ENCODE data around the gene PPP2R3A. TPM values are rescaled to one million over a fixed set of nuclear protein-coding genes. Genes with fewer than 3 reads are reported as not detected.
"Not testable (repeated sequence)": the region's sequence is repeated elsewhere in the genome, so short reads cannot be mapped to it uniquely, and the experiment has no call there.

Gene PPP2R3A
- total and polyA plus RNA-seq, 2 of the 13 experiments (the other 11 are each of a cell fraction or from before 2014, with no cell fraction given) = 0.07 to 0.12 TPM

- BruUV-seq (replicated peaks); DNase-seq (ENCODE audit: low spot score); H4K20me1 ChIP-seq (ENCODE audit: insufficient read depth, low read length); H3K27ac ChIP-seq (ENCODE audit: extremely low read length, insufficient read depth, low read length); in situ Hi-C loops (cut with HindIII; ENCODE audit: extremely low pct_ligation_motif_present, low pct_unique_long_range_greater_than_20kb); CTCF ChIA-PET (ENCODE audit: low intra/inter-chr PET ratio, low total read pairs); H3K36me3 ChIP-seq (replicated peaks in 1 of 2; ENCODE audit: control insufficient read depth in 1 of 2, insufficient read depth in 2 of 2, low read length in 2 of 2); H3K9ac ChIP-seq (ENCODE audit: insufficient read depth, low read depth, low read length); H3K9me3 ChIP-seq (ENCODE audit: low read length); H3K27me3 ChIP-seq (ENCODE audit: control insufficient read depth in 1 of 2, insufficient read depth in 2 of 2, low read length in 2 of 2); H3K4me3 ChIP-seq (replicated peaks in 1 of 3; ENCODE audit: insufficient read depth in 1 of 3, low read depth in 2 of 3, low read length in 3 of 3); intact Hi-C loops (cut with micrococcal nuclease; ENCODE audit: unreplicated experiment); ATAC-seq; FAIRE-seq; H3K4me2 ChIP-seq (ENCODE audit: low read depth, low read length); H3K4me1 ChIP-seq (ENCODE audit: insufficient read depth, low read length); POLR2A ChIA-PET; H2AFZ ChIP-seq (ENCODE audit: low read length); H3K79me2 ChIP-seq (ENCODE audit: insufficient read depth, low read length): not testable (repeated sequence)
- peak in 1 of 2 experiments; percentile 60; a peak in 2 of 4 replicates for TF ChIP-seq MAFK (conservative IDR thresholded peaks at IDR 0.05 in 1 of 2, IDR thresholded peaks at IDR 0.05 in 1 of 2; ENCODE audit: low read length in 2 of 2)
- 95% methylated on average over 1 of the region's 1 CpG for WGBS (ENCODE audit: low lambda C conversion rate)
Measured at GRCh38 chr3:136119332-136119731, 153.8 kb downstream of the PPP2R3A start.

DNA sequence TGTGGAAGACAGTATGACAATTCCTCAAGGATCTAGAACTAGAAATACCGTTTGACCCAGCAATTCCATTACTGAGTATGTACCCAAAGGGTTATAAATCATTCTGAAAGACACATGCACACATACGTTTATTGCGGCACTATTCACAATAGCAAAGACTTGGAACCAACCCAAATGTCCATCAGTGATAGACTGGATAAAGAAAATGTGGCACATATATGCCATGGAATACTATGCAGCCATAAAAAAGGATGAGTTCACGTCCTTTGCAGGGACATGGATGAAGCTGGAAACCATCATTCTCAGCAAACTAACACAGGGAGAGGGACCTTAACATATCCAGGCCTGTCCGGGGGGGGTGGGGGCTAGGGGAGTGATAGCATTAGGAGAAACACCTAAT is 154.3 kb downstream of the PPP2R3A start:
- H2AFZ ChIP-seq (ENCODE audit: low read length); BruUV-seq (replicated peaks); H3K36me3 ChIP-seq (replicated peaks in 1 of 2; ENCODE audit: control insufficient read depth in 1 of 2, insufficient read depth in 2 of 2, low read length in 2 of 2); H3K4me3 ChIP-seq (replicated peaks in 1 of 3; ENCODE audit: insufficient read depth in 1 of 3, low read depth in 2 of 3, low read length in 3 of 3); ATAC-seq; H3K27me3 ChIP-seq (ENCODE audit: control insufficient read depth in 1 of 2, insufficient read depth in 2 of 2, low read length in 2 of 2); DNase-seq (ENCODE audit: low spot score); H3K9ac ChIP-seq (ENCODE audit: insufficient read depth, low read depth, low read length); POLR2A ChIA-PET; FAIRE-seq; CTCF ChIA-PET (ENCODE audit: low intra/inter-chr PET ratio, low total read pairs); H3K27ac ChIP-seq (ENCODE audit: extremely low read length, insufficient read depth, low read length); H4K20me1 ChIP-seq (ENCODE audit: insufficient read depth, low read length); intact Hi-C loops (cut with micrococcal nuclease; ENCODE audit: unreplicated experiment); in situ Hi-C loops (cut with HindIII; ENCODE audit: extremely low pct_ligation_motif_present, low pct_unique_long_range_greater_than_20kb); H3K79me2 ChIP-seq (ENCODE audit: insufficient read depth, low read length); H3K4me1 ChIP-seq (ENCODE audit: insufficient read depth, low read length); H3K4me2 ChIP-seq (ENCODE audit: low read depth, low read length); H3K9me3 ChIP-seq (ENCODE audit: low read length): not testable (repeated sequence)
- 49% methylated on average over 5 of the region's 5 CpGs for WGBS (ENCODE audit: low lambda C conversion rate)

Data from HepG2 (cell line).